Measurements from ENCODE around the gene SPRTN.
"Not testable (repeated sequence)": the region's sequence is repeated elsewhere in the genome, so short reads cannot be mapped to it uniquely, and the experiment has no call there.

Gene SPRTN

GRCh38 chr1:231347961-231348360, 9.9 kb downstream of the SPRTN start:
- Histone ChIP-seq H3K27me3 (ENCODE audit: insufficient read depth, low read depth) (no peaks in the 10 kb centered on the region), H3K4me2 (no peak overlapping the region), H2AFZ (ENCODE audit: low read depth) (no peak overlapping the region), H3K9ac (no peak overlapping the region), H3K4me1 (ENCODE audit: low read depth, poor library complexity, severe bottlenecking) (no peaks in the 10 kb centered on the region), H3K27ac (no peak overlapping the region), H3K79me2 (ENCODE audit: insufficient read depth, low read depth) (no peaks in the 10 kb centered on the region; the same call in 1 of the 2 replicates), H3K36me3 (ENCODE audit: insufficient read depth) (no peaks in the 10 kb centered on the region), H4K20me1 (ENCODE audit: insufficient read depth) (no peaks in the 10 kb centered on the region), H3K4me3 (IDR thresholded peaks at IDR 0.05; ENCODE audit: insufficient read depth, low read depth, low read length) (no peak overlapping the region)
- no peak for TF ChIP-seq CTCF (conservative IDR thresholded peaks at IDR 0.05; ENCODE audit: low read depth, low read length)

GRCh38 chr1:231348442-231348841, 10.3 kb downstream of the SPRTN start:
- H3K4me3 ChIP-seq (IDR thresholded peaks at IDR 0.05; ENCODE audit: insufficient read depth, low read depth, low read length): no peak overlapping the region
- no peaks in the 10 kb centered on the region for H3K4me1 ChIP-seq (ENCODE audit: low read depth, poor library complexity, severe bottlenecking)
- no peaks in the 10 kb centered on the region; the same call in 1 of the 2 replicates for H3K79me2 ChIP-seq (ENCODE audit: insufficient read depth, low read depth)
- no peak overlapping the region for H3K9ac ChIP-seq
- H3K36me3 ChIP-seq (ENCODE audit: insufficient read depth): no peaks in the 10 kb centered on the region
- H4K20me1 ChIP-seq (ENCODE audit: insufficient read depth): no peaks in the 10 kb centered on the region
- no peaks in the 10 kb centered on the region for H3K27me3 ChIP-seq (ENCODE audit: insufficient read depth, low read depth)
- no peak for TF ChIP-seq CTCF (conservative IDR thresholded peaks at IDR 0.05; ENCODE audit: low read depth, low read length)
- H3K27ac ChIP-seq: no peak overlapping the region
- no peak overlapping the region for H3K4me2 ChIP-seq
- no peak overlapping the region for H2AFZ ChIP-seq (ENCODE audit: low read depth)

GRCh38 chr1:231348856-231349255, 10.8 kb downstream of the SPRTN start:
- H3K27ac ChIP-seq; H2AFZ ChIP-seq (ENCODE audit: low read depth); H3K27me3 ChIP-seq (ENCODE audit: insufficient read depth, low read depth); H3K4me1 ChIP-seq (ENCODE audit: low read depth, poor library complexity, severe bottlenecking); H3K4me2 ChIP-seq; H3K36me3 ChIP-seq (ENCODE audit: insufficient read depth); H3K79me2 ChIP-seq (ENCODE audit: insufficient read depth, low read depth); H3K4me3 ChIP-seq (IDR thresholded peaks at IDR 0.05; ENCODE audit: insufficient read depth, low read depth, low read length); H3K9ac ChIP-seq; H4K20me1 ChIP-seq (ENCODE audit: insufficient read depth): not testable (repeated sequence)

- no peaks in the 10 kb centered on the region for H3K79me2 ChIP-seq (ENCODE audit: insufficient read depth, low read depth)
- H3K4me2 ChIP-seq: no peak overlapping the region
- no peaks in the 10 kb centered on the region for H3K4me1 ChIP-seq (ENCODE audit: low read depth, poor library complexity, severe bottlenecking)
- no peak overlapping the region for H3K9ac ChIP-seq
- H4K20me1 ChIP-seq (ENCODE audit: insufficient read depth): no peaks in the 10 kb centered on the region
- no peaks in the 10 kb centered on the region for H3K27me3 ChIP-seq (ENCODE audit: insufficient read depth, low read depth)
- no peaks in the 10 kb centered on the region for H3K36me3 ChIP-seq (ENCODE audit: insufficient read depth)
- H3K27ac ChIP-seq: no peak overlapping the region
- no peak for TF ChIP-seq CTCF (conservative IDR thresholded peaks at IDR 0.05; ENCODE audit: low read depth, low read length)
- H3K4me3 ChIP-seq (IDR thresholded peaks at IDR 0.05; ENCODE audit: insufficient read depth, low read depth, low read length): no peak overlapping the region
- H2AFZ ChIP-seq (ENCODE audit: low read depth): no peak overlapping the region
Measured at GRCh38 chr1:231351816-231352215, 13.7 kb downstream of the SPRTN start.

GRCh38 chr1:231353086-231353485, 15.0 kb downstream of the SPRTN start:
- H3K4me1 ChIP-seq (ENCODE audit: low read depth, poor library complexity, severe bottlenecking): no peaks in the 10 kb centered on the region
- no peaks in the 10 kb centered on the region for H3K36me3 ChIP-seq (ENCODE audit: insufficient read depth)
- H3K27ac ChIP-seq: no peak overlapping the region
- no peak overlapping the region for H3K4me3 ChIP-seq (IDR thresholded peaks at IDR 0.05; ENCODE audit: insufficient read depth, low read depth, low read length)
- H3K79me2 ChIP-seq (ENCODE audit: insufficient read depth, low read depth): no peaks in the 10 kb centered on the region
- H2AFZ ChIP-seq (ENCODE audit: low read depth): no peak overlapping the region
- TF ChIP-seq CTCF (conservative IDR thresholded peaks at IDR 0.05; ENCODE audit: low read depth, low read length): no peak
- no peak overlapping the region for H3K4me2 ChIP-seq
- no peak overlapping the region for H3K9ac ChIP-seq
- H3K27me3 ChIP-seq (ENCODE audit: insufficient read depth, low read depth): no peaks in the 10 kb centered on the region
- H4K20me1 ChIP-seq (ENCODE audit: insufficient read depth): no peaks in the 10 kb centered on the region
